Measurements from ENCODE around the gene FAM53B.
A peak's percentile ranks its signal among the peaks of the same experiment; 100 is the strongest.

The FAM53B gene

GRCh38 chr10:124605856-124606812 lies 138.0 kb downstream of the FAM53B start:
- no peak for DNase-seq

GRCh38 chr10:124605481-124605855 lies 138.7 kb downstream of the FAM53B start:
- no peak for DNase-seq

GRCh38 chr10:124605001-124605370 lies 139.2 kb downstream of the FAM53B start:
- no peak for DNase-seq

- DNase-seq, result no peak
Measured at GRCh38 chr10:124604214-124605000, 139.8 kb downstream of the FAM53B start.

- DNase-seq, result no peak
Measured at GRCh38 chr10:124603376-124604213, 140.6 kb downstream of the FAM53B start.

- DNase-seq, result no peak
Measured at GRCh38 chr10:124602646-124603365, 141.4 kb downstream of the FAM53B start.

GRCh38 chr10:124602121-124602561 lies 142.0 kb downstream of the FAM53B start:
- DNase-seq, result no peak

- peak in 1 of 2 donors; percentile 83 for DNase-seq
Measured at GRCh38 chr10:124601431-124602120, 142.6 kb downstream of the FAM53B start.

- DNase-seq, result no peak
Measured at GRCh38 chr10:124601016-124601415, 143.2 kb downstream of the FAM53B start.

- DNase-seq, result no peak
Measured at GRCh38 chr10:124600051-124600880, 143.9 kb downstream of the FAM53B start.

- no peak for DNase-seq
Measured at GRCh38 chr10:124599588-124600050, 144.6 kb downstream of the FAM53B start.

GRCh38 chr10:124598773-124599587 lies 145.2 kb downstream of the FAM53B start:
- no peak for DNase-seq

GRCh38 chr10:124598196-124598595 lies 146.0 kb downstream of the FAM53B start:
- DNase-seq, result no peak

- DNase-seq, result no peak
Measured at GRCh38 chr10:124597846-124598165, 146.4 kb downstream of the FAM53B start.

- DNase-seq, result no peak
Measured at GRCh38 chr10:124596962-124597845, 147.0 kb downstream of the FAM53B start.

- no peak for DNase-seq
Measured at GRCh38 chr10:124596116-124596785, 147.9 kb downstream of the FAM53B start.

GRCh38 chr10:124595143-124595883 lies 148.9 kb downstream of the FAM53B start:
- DNase-seq, result no peak

Data from CD4-positive, alpha-beta T cell treated with Interleukin-1 beta for 1 hour (primary cell).